RKO (cell line): Measurements from ENCODE around the gene TFAP2E.

Source experiments
- DNase-seq: peaks from one replicate; pipeline ENCODE4 v3.0.0-alpha.2; 2016; ENCODE audit warnings: low spot score

TFAP2E gene

DNA sequence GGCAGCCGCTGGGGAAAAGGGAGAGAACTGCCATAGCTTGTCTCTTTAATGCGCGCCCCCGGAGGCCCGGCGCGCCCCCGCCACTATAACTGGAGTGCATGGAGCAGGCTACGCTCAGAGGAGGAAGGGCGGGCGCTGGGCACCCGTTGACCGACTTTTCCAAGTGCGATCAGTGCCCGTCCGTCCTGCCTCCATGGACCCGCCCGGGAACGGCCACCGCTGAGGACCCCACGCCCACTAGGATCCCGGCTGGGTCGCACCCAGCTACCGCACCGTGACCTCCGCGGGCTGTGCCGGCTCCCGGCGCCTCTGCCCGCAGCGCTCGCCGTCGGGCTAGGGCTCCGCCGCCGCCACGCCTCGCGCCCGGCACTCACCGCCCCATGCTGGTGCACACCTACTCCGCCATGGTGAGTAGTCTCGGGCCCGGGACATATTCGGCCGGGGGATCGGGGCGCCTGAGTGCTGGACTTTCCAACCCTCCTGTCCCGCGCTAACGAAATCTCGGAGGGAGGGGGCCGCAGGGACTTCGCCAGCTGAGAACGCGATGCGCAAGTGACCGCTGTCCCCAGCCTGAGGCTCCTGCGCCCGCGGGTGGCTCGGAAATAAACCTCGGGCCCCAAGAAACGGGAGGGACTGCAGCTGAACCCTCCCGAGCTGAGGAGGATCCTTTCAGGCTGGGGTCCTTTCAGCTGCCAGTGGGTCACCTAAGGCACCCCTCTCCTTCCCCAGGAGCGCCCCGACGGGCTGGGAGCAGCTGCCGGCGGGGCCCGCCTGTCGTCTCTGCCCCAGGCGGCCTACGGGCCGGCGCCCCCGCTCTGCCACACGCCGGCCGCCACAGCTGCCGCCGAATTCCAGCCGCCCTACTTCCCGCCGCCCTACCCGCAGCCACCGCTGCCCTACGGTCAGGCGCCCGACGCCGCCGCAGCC is at the start of gene TFAP2E:
Gene TFAP2E, plus strand, starts transcription at position 117 of the 927 bp plus-strand sequence. Its CDS starts 264 bp downstream, at position 381.
- DNase-seq = peak; percentile 59

DNA sequence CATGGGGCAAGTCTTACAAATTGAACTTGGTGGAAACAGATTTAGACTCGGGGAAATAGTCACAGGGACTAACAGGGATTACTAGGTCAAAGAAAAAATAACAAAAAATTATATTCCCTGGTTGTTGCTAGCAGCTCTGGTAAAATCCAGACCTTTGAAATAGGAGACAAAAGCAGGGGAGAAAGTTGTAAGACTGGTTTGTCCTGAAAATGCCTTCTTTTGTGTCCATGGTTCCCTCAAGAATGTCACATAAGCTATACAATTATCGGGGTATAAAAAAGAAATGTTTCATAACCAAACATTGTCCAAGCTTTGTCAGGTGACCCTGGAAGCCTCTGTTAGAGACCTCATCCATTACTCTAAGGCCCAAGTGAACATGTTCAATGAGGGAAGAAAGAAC is 49.0 kb upstream of the TFAP2E start:
- no peak for DNase-seq

- no peak for DNase-seq
These were observed 42.9 kb upstream of the TFAP2E start for GRCh38 chr1:35530168-35530567.

DNA sequence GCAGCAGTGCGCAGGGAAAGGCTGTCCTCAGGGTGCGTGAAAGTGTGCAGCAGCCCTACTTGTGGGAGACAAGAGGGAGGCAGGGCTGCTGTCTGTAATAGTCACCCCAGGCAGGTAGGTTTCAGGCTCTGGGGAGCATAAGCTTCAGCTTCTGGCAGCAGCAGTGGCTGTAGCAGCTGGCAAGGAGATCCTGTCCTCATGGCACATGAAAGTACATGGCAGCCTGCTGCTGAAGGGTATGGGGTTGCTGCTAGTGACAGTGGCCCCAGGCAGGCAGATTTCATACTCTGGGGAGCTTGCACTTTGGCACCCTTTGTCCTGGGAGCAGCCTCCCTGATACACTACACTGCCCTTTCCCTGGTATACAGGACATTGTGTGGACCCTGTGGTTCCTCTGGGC is 42.2 kb upstream of the TFAP2E start:
- no peak for DNase-seq

GRCh38 chr1:35531368-35531767 is 41.7 kb upstream of the TFAP2E start:
- DNase-seq = no peak

GRCh38 chr1:35532497-35533223 is 40.5 kb upstream of the TFAP2E start:
- no peak for DNase-seq

DNA sequence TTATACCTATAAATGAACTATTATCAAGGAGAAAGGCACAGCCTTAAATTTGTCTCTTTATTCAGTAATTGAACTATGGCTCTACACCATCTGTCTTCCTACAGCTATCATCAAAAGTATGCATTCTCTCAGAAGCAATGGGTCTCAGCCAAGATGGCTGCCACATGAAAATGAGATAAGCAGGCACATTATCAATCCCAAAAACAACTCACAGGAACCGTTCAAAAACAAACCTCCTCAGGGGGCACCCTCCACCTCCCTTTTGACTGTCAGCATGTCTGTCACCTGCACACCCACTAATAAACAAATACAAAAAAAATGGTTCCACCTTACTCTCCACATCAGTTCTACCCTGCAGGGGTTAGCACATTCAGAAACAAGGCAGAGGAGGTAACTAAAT is 39.5 kb upstream of the TFAP2E start:
- DNase-seq = no peak

DNA sequence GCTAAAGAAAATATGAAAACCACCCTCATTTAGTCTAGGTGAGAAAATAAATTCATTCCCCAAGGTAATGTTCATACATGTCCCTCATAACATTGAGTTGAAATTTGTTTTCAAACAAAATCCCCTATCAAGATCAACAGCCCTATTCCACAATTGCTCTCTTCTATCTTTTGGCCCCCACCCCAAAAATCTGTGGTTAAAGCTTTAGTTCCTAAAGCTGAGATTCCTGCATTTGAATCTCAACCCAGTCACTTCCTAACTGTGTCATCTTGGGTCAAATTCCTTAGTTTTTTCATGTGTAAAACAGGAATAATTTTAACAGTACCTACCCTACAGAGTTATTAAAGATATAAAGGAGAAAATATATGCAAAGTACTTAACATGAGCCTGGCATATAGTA is 37.9 kb upstream of the TFAP2E start:
- DNase-seq = no peak

GRCh38 chr1:35536556-35537162 is 36.5 kb upstream of the TFAP2E start:
- no peak for DNase-seq

GRCh38 chr1:35537806-35538205 is 35.3 kb upstream of the TFAP2E start:
- DNase-seq = no peak

DNA sequence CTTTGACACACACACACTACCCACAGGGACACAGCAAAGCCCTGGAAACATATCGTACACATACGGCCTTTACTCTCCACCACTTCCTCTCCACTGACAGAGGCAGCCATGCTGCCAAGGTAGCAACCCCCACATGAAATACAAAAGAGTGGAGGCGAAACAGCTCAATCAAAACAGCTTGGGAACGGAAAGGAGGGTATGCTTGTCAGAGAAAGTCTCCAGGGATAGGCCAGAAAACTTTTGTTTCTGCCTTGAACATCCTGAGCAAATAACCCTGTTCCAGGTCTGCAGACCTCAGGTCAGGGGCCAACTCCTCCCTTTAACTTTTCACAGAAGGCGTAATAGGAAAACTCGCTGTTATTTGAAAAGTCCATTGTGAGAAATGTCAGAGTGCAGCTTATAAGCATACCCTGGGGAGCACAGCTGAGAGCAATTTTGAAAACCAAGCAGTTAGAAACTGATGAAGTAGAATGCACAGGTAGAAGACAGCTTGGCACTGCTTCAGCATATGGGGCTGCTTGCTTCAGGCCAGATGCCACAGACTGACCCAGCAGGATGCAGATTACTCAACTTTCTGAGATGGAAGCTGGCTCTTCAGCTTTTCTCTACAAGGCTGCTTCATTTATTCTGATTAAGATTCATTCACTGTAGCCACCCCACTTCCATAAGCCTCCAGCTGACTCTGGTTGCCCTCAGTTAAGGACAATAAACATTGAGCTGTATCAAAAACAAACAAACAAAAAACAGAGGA is 33.9 kb upstream of the TFAP2E start:
- DNase-seq = no peak

GRCh38 chr1:35539824-35540261 is 33.3 kb upstream of the TFAP2E start:
- no peak for DNase-seq

DNA sequence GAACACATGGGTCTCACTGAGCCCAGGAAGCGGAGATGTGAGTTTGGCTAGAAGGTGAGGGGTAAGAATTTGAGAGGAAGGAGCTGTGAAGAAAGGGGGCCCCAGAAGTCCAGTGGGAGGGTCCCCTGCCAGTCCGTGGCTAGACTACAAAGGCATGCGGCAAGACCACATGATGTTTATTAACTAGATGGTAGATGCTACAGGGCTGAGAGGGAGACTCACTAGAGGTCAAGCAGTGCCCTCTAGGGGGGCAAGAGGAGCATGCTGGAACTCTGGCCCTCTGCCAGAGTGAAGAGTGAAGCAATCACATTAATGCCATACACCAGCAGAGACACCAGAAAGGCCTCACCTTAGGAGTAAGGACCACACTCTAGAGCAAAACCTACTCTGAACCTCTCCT is 28.1 kb upstream of the TFAP2E start:
- peak; percentile 52 for DNase-seq

DNA sequence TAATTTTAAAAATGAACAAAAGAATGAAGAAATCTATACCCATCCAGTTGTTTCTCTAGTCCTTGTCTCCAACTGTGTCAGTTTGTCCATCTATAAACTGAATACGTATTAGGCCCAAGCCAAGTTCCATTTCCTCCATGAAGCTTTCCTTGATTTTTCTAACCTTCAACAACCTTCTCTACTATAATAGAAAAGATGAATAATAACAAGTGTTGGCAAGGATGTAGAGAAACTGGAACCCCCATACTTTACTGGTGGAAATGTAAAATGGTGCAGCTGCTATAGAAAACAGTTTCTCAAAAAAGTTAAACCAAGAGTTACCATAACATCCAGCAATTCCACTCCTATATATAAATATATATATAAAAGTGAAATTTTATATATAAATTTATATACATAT is 26.5 kb upstream of the TFAP2E start:
- no peak for DNase-seq

- no peak for DNase-seq
These were observed 19.3 kb upstream of the TFAP2E start for GRCh38 chr1:35553851-35554250.

DNA sequence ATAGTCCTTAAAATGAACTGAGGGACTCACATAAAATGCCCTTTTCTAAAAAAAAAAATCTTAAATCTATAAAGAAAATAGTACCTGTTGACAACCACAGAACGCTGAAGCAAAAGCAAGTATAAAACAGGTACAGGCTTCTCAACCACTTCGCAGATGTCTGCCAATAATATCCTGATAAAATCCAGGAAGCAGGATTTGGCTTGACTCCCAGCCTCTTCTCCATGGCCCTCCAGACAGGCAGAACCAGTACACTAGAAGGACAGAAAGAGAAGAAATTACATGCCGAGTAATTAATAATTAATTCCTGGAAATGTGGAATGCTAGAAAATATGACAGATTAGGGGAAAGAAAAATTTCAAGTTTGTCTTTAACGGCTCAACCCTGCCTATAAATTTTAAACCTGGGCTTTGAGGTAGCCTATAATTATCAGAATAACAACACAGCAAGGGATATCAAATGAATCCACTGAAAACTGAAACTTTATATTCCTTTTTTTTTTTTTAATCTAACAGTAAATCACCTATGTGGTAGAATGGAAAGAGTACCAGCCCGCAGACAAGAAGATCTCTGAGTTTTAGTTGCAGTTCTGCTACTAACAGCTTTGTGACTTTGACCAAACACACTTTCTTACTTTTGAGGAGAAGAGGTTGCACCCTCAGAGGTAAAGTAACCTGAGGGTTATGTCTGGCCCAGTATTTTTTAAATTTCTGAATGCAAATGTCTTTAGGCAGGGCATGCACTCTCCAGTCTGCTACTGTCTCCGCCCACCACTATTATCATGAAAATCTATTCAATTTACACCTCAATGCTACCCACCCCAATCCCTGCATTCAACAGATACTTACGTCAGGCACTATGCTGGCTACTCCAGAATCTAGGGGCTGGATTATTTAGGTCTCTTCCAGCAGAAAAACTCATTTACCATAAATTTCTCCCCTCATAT is 18.6 kb upstream of the TFAP2E start:
- DNase-seq = no peak

- DNase-seq = no peak
These were observed 17.9 kb upstream of the TFAP2E start for GRCh38 chr1:35555212-35555584.

DNA sequence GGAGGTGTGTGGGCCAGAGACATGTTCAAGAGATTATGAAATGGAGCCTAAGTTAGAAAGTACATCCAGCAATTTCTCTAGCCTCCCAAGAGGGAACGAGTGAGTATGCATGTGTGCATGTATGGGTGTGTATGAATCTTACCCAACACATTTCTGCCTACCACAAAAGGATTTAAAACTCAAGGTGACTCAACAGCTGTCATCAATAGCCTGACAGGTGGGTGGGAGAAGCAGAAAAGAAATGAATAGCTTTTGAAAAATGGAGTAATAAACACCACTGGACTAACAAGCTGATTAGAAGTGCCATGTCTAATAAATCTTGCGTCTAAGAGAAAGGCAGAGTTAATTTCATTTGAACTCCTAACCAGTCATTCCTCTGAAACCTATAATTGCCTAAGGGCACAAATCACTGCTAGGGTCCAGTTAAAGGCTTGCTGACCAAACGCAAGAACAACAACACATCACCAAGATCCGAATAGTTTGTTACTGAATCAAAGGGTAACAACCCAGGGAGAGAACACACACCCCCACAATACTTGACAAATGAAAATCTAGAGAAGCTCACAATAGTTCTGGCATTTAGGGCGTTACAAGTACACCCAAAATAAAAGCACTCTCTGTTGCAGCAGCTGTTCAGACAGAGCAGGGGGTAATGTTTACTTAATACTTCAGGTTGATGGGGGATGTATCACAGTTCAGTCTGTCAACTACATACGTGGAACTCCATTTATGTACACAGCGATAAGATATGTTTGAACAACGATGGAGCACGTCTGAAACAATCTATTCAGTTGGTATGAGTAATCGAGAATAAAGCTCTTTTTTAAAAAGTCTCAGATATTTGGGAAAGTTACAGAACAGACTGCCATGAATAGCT is 17.3 kb upstream of the TFAP2E start:
- peak; percentile 86 for DNase-seq

GRCh38 chr1:35556484-35557117 is 16.5 kb upstream of the TFAP2E start:
- DNase-seq = peak; percentile 30
